Natural killer cell (primary cell): Measurements from ENCODE around the gene ACTN4. TPM values are rescaled to one million over a fixed set of nuclear protein-coding genes. Genes with fewer than 3 reads are reported as not detected.
A peak's percentile ranks its signal among the peaks of the same experiment; 100 is the strongest.

Experiments
- ATAC-seq, 3 donors: fragments of 150-1000 bp in 2 of 3; fragments of 200-7000 bp in 1 of 3; cut with Tn5 transposase; 1 replicate in 1 of 3; 2 replicates in 2 of 3; pipeline ENCODE4 v1.10.0; 2021; ENCODE audit warnings: mild to moderate bottlenecking in 2 of 3, moderate library complexity in 2 of 3
- DNase-seq, 2 donors: peaks; one replicate each; pipeline versions ENCODE4 v3.0.0 to v3.0.0-alpha.2; 2013 to 2021; ENCODE audit warnings: mixed read lengths in 1 of 2
- H3K27ac ChIP-seq: one replicate; pipeline ENCODE4 v1.5.1; 2013; ENCODE audit warnings: mild to moderate bottlenecking, low read length
- H3K27me3 ChIP-seq: one replicate; pipeline ENCODE4 v1.6.1; 2013; ENCODE audit warnings: low read length; ENCODE audit not compliant: control insufficient read depth, insufficient read depth
- H3K36me3 ChIP-seq: one replicate; pipeline ENCODE4 v1.6.1; 2013; ENCODE audit warnings: low read length; ENCODE audit not compliant: control insufficient read depth, insufficient read depth
- H3K4me1 ChIP-seq: one replicate; pipeline ENCODE4 v1.6.1; 2013; ENCODE audit warnings: low read length; ENCODE audit not compliant: control insufficient read depth, insufficient read depth
- H3K4me3 ChIP-seq: one replicate; pipeline ENCODE4 v1.5.1; 2013; ENCODE audit warnings: low read length
- H3K9me3 ChIP-seq: one replicate; pipeline ENCODE4 v1.6.1; 2013; ENCODE audit warnings: low read length; ENCODE audit not compliant: control insufficient read depth, insufficient read depth
- H3K27ac Mint-ChIP-seq, 2 donors: one replicate each; pipeline ENCODE4 v1.8.0; 2022; ENCODE audit warnings: mild to moderate bottlenecking in 2 of 2, mixed read lengths in 2 of 2, moderate library complexity in 1 of 2
- H3K27me3 Mint-ChIP-seq, 2 donors: one replicate each; pipeline ENCODE4 v1.8.0; 2022; ENCODE audit warnings: low read depth in 2 of 2, mixed read lengths in 2 of 2
- H3K36me3 Mint-ChIP-seq: one replicate; pipeline ENCODE4 v1.8.0; 2022; ENCODE audit warnings: mixed read lengths
- H3K4me1 Mint-ChIP-seq, 2 donors: one replicate each; pipeline ENCODE4 v1.8.0; 2022; ENCODE audit warnings: mixed read lengths in 2 of 2
- H3K4me3 Mint-ChIP-seq: one replicate; pipeline ENCODE4 v1.8.0; 2022; ENCODE audit warnings: mild to moderate bottlenecking, moderate library complexity, mixed read lengths
- H3K9me3 Mint-ChIP-seq, 2 donors: one replicate each; pipeline ENCODE4 v1.8.0; 2022; ENCODE audit warnings: mixed read lengths in 2 of 2
- WGBS: methylation state at CpG from one replicate; pipeline ENCODE4 v1.1.7; 2013; ENCODE audit warnings: missing lambda C conversion rate; ENCODE audit not compliant: insufficient coverage; 5-methylcytosine and 5-hydroxymethylcytosine counted together
- intact Hi-C: fragments of 100-400 bp; cut with micrococcal nuclease; formaldehyde crosslinking; loops from one replicate; pipeline ENCODE4 v1.14.2; 2022
- total RNA-seq, 4 donors: library from RNA; stranded (reverse); fragments of 120-200 nt in 1 of 4; gene quantifications; one replicate each; pipeline versions ENCODE4 v1.2.3 to v1.2.4, GENCODE V29; 2013 to 2022
- TF ChIP-seq, protein P1 (sequence below): fragments of 200-600 bp; IDR thresholded peaks from one replicate; pipeline ENCODE4 v1.8.0; 2022; ENCODE audit warnings: antibody characterized with exemption

The ACTN4 gene
- total RNA-seq, 3 donors from 2014 or later (not counting 1 experiment from before 2014, with no cell fraction given): 443 to 595 (median 541) TPM

DNA sequence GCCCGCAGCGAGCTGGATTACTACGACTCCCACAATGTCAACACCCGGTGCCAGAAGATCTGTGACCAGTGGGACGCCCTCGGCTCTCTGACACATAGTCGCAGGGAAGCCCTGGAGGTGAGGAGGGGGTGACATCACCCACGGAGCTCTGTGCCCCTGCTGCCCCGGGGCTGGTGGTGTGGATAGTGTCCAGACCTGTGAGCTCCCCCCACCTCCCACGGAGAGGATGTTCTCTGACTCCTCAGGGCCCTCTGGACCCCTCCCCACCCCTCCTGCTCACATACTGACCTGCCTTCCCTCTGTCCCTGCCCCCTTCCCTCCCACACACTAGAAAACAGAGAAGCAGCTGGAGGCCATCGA is 76.1 kb downstream of the ACTN4 start:
- H3K9me3 ChIP-seq: no peaks in the 10 kb centered on the region
- no peaks in the 10 kb centered on the region for H3K27me3 ChIP-seq
- ATAC-seq: no peak
- H3K4me1 ChIP-seq: peaks cover 39% of the 10 kb centered on the region
- H3K36me3 ChIP-seq: peaks cover 84% of the 10 kb centered on the region
- no peak overlapping the region for H3K4me3 ChIP-seq
- Mint-ChIP-seq H3K27ac (no peak overlapping the region), H3K4me1 (peaks cover 13 to 29% of the 10 kb centered on the region in 2 donors), H3K9me3 (no peaks in the 10 kb centered on the region), H3K27me3 (no peaks in the 10 kb centered on the region), H3K4me3 (no peak overlapping the region), H3K36me3 (no peaks in the 10 kb centered on the region)
- TF ChIP-seq, protein P1, sequence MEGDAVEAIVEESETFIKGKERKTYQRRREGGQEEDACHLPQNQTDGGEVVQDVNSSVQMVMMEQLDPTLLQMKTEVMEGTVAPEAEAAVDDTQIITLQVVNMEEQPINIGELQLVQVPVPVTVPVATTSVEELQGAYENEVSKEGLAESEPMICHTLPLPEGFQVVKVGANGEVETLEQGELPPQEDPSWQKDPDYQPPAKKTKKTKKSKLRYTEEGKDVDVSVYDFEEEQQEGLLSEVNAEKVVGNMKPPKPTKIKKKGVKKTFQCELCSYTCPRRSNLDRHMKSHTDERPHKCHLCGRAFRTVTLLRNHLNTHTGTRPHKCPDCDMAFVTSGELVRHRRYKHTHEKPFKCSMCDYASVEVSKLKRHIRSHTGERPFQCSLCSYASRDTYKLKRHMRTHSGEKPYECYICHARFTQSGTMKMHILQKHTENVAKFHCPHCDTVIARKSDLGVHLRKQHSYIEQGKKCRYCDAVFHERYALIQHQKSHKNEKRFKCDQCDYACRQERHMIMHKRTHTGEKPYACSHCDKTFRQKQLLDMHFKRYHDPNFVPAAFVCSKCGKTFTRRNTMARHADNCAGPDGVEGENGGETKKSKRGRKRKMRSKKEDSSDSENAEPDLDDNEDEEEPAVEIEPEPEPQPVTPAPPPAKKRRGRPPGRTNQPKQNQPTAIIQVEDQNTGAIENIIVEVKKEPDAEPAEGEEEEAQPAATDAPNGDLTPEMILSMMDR: no peak
- no peak for DNase-seq
- intact Hi-C loops: no loop called here
- no peak overlapping the region for H3K27ac ChIP-seq
- 89% methylated on average over 11 of the region's 11 CpGs for WGBS

- WGBS: 96% methylated on average over 42 of the region's 42 CpGs
- Histone ChIP-seq H3K27me3 (no peaks in the 10 kb centered on the region), H3K4me3 (no peak overlapping the region), H3K9me3 (no peaks in the 10 kb centered on the region), H3K27ac (no peak overlapping the region), H3K4me1 (peaks cover 46% of the 10 kb centered on the region), H3K36me3 (peaks cover 84% of the 10 kb centered on the region)
- Mint-ChIP-seq H3K36me3 (no peaks in the 10 kb centered on the region), H3K9me3 (no peaks in the 10 kb centered on the region), H3K4me1 (peaks cover 13 to 33% of the 10 kb centered on the region in 2 donors), H3K27ac (peak overlapping the region; percentile 88 to 89), H3K4me3 (no peak overlapping the region), H3K27me3 (no peaks in the 10 kb centered on the region)
- TF ChIP-seq, protein P1: no peak
- intact Hi-C loops: no loop called here
- no peak for ATAC-seq
- no peak for DNase-seq
Observed at GRCh38 chr19:38723990-38724854, 76.8 kb downstream of the ACTN4 start.

DNA sequence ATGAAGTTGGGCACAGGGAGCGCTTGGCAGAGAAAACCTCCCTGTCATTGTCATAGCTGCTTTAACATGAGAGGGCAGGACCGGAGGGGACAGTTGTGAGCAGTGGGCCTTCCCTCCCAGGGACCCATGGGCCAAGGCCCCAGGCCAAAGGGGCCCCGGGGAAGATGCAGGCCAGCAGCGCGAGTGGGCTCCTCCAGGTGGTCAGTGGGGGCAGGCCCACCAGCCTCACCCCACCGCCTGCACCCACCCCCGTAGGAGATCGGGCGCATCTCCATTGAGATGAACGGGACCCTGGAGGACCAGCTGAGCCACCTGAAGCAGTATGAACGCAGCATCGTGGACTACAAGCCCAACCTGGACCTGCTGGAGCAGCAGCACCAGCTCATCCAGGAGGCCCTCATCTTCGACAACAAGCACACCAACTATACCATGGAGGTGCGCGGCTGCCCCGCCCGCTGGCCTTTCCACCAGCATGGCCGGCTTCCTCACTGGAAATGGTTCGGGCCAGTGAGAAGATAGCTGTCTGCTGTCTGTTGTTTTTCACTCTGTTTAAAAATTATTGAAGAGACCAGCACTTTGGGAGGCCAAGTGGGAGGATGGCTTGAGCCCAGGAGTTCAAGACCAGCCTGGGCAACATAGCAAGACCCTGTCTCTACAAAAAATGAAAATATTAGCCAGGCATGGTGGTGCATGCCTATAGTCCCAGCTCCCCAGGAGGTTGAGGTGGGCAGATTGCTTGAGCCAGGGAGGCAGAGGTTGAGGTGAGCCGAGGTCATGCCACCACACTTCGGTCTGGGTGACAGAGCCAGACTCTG is 78.2 kb downstream of the ACTN4 start:
- peaks cover 26 to 46% of the 10 kb centered on the region in 2 donors for H3K4me1 Mint-ChIP-seq
- Histone ChIP-seq H3K27ac (peak overlapping the region; percentile 83), H3K27me3 (no peaks in the 10 kb centered on the region), H3K9me3 (no peaks in the 10 kb centered on the region), H3K4me3 (no peak overlapping the region), H3K36me3 (peaks cover 83% of the 10 kb centered on the region), H3K4me1 (peaks cover 53% of the 10 kb centered on the region)
- H3K36me3 Mint-ChIP-seq: peaks cover 6% of the 10 kb centered on the region
- ATAC-seq (peak in 1 of 3 donors; percentile 5), DNase-seq (no peak)
- 91% methylated on average over 21 of the region's 21 CpGs for WGBS
- H3K27me3 Mint-ChIP-seq: no peaks in the 10 kb centered on the region
- TF ChIP-seq, protein P1: no peak
- peak overlapping the region; percentile 57 for H3K4me3 Mint-ChIP-seq
- intact Hi-C loops: loop anchor here (2.0 kb wide), 1 partner anchor 45 kb away; no protein-coding TSS in a partner anchor
- H3K9me3 Mint-ChIP-seq: no peaks in the 10 kb centered on the region
- peak overlapping the region; percentile 88 to 89 for H3K27ac Mint-ChIP-seq
